T-helper 17 cell (primary cell): ENCODE data around the gene C9orf152. TPM values are rescaled to one million over a fixed set of nuclear protein-coding genes. Genes with fewer than 3 reads are reported as not detected.

Experiments
- ATAC-seq: fragments of 150-1000 bp; cut with Tn5 transposase; 2 replicates; pipeline ENCODE4 v1.10.0; 2021; ENCODE audit warnings: mild to moderate bottlenecking, moderate library complexity
- DNase-seq, 3 donors: peaks; one replicate each; pipeline versions ENCODE4 v3.0.0 to v3.0.0-alpha.2; 2020 to 2021
- H3K9me3 ChIP-seq: one replicate; pipeline ENCODE4 v1.7.0; 2013; ENCODE audit warnings: low read length, mild to moderate bottlenecking; ENCODE audit not compliant: control insufficient read depth, poor library complexity, severe bottlenecking
- H3K27ac Mint-ChIP-seq: one replicate; pipeline ENCODE4 v1.8.0; 2022; ENCODE audit warnings: mild to moderate bottlenecking, moderate library complexity, mixed read lengths
- H3K27me3 Mint-ChIP-seq: one replicate; pipeline ENCODE4 v1.8.0; 2022; ENCODE audit warnings: mixed read lengths
- H3K36me3 Mint-ChIP-seq: one replicate; pipeline ENCODE4 v1.8.0; 2022; ENCODE audit warnings: low read depth, mixed read lengths
- H3K4me1 Mint-ChIP-seq: one replicate; pipeline ENCODE4 v1.8.0; 2022; ENCODE audit warnings: mild to moderate bottlenecking, mixed read lengths
- H3K4me3 Mint-ChIP-seq: one replicate; pipeline ENCODE4 v1.8.0; 2022; ENCODE audit warnings: mild to moderate bottlenecking, moderate library complexity, mixed read lengths
- total RNA-seq, 4 donors: library from RNA in 2 of 4; stranded (reverse) in 2 of 4; gene quantifications; one replicate each; pipeline ENCODE4 v1.2.3 and lab custom pipeline; 2022 to 2026

Gene C9orf152
- total RNA-seq, 2 donors from 2014 or later, result not detected

DNA sequence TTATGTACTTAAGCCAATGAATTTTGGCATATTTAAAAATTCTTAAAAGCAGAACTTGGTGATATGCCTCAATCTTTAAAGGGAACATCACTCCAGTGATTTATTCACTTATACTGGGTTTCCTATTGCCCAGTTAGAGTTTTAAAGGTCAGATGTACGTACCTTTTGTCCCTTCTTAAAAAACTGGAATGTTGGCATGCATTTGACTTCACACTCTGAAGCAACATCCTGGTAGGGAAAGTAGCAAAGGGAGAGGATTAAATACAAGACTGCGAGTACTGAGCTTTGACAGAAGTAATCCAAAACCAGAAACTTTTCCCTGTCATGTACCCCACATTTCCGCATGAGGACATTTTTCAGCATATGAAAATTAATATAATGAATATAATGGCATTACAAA, 36.7 kb upstream of the C9orf152 start:
- Mint-ChIP-seq H3K27me3 (no peaks in the 10 kb centered on the region), H3K36me3 (no peaks in the 10 kb centered on the region)

DNA sequence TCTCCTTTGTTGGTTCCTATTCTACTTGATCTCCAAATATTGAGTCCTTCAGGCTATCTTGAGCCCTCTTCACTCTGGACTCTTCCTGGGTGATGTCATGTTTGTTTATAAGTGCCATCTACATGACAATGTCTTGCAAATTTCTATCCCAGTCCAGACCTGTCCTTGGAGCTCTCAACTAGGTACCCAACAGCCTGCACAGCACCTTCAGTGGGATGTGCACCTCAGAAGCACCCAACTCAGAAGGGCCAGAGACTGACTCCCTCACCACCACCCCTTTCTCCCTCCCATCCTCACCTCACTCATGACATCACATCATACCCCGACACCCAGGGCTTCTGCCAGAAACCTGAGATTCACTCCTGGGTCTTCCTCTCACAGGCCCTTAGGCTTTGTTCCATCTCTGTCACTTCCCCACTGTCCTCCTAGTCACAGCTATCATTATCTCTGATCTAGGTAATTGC, 33.9 kb upstream of the C9orf152 start:
- ATAC-seq (peak; percentile 29), DNase-seq (no peak)
- H3K4me1 Mint-ChIP-seq, result no peaks in the 10 kb centered on the region

More for the DNA sequence above, 36.7 kb upstream of the C9orf152 start:
- no peak for ATAC-seq
- no peak overlapping the region for H3K27ac Mint-ChIP-seq
- peaks cover 2% of the 10 kb centered on the region for H3K4me1 Mint-ChIP-seq
- no peak overlapping the region for H3K4me3 Mint-ChIP-seq
- no peaks in the 10 kb centered on the region for H3K9me3 ChIP-seq
- no peak for DNase-seq

DNA sequence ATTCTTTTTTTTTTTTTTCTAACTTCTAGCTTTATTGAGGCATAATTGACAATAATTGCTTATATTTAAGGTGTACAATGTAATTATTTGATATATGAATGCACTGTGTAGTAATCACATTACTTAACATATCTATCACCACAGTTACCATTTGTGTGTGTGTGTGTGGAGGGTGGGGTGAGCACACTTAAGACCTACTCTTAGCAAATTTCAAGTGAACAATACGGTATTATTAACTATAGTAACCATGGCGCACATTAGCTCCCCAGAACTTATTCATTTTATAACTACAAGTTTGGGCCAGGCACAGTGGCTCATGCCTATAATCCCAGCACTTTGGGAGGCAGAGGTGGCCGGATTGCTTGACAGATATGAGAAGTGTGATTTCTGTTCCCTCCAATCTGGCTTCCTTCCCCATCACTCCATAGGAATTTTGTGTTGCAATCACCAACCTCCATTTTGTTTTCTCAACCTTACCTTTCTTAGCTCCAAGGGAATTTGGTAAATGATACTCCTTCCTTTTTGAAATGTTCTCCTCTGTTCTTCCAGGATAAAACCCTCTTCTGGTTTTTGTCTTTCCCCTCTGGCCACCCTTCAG, 33.4 kb upstream of the C9orf152 start:
- Mint-ChIP-seq H3K27me3 (no peaks in the 10 kb centered on the region), H3K36me3 (no peaks in the 10 kb centered on the region), H3K4me3 (no peak overlapping the region), H3K4me1 (no peaks in the 10 kb centered on the region), H3K27ac (no peak overlapping the region)
- ATAC-seq, result peak; percentile 21
- no peak for DNase-seq
- H3K9me3 ChIP-seq, result no peaks in the 10 kb centered on the region

More for the DNA sequence above, 33.9 kb upstream of the C9orf152 start:
- no peak overlapping the region for H3K27ac Mint-ChIP-seq
- no peaks in the 10 kb centered on the region for H3K9me3 ChIP-seq
- no peaks in the 10 kb centered on the region for H3K27me3 Mint-ChIP-seq
- H3K4me3 Mint-ChIP-seq, result no peak overlapping the region
- no peaks in the 10 kb centered on the region for H3K36me3 Mint-ChIP-seq

DNA sequence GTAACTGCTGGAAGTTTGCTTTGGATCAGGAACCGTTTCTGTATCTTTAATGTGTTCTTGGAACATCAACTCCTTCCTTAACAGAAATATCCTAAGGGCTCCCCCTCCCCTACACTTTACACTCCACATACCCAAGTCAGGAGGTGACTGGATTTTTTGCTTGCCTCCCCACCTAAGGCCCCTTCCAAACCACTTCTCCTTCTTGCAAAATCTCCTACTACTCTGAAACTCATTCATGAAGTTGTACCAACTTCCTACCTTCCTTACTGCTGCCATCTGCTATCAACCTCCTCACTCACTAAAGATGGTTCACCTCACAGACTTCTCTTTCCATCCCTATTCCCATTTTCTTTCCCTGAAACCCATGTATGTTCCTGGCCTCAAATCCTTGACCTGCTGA, 32.2 kb upstream of the C9orf152 start:
- Mint-ChIP-seq H3K27me3 (no peaks in the 10 kb centered on the region), H3K4me1 (no peaks in the 10 kb centered on the region), H3K4me3 (no peak overlapping the region), H3K27ac (no peak overlapping the region), H3K36me3 (no peaks in the 10 kb centered on the region)
- DNase-seq, result no peak
- peak; percentile 13 for ATAC-seq
- no peaks in the 10 kb centered on the region for H3K9me3 ChIP-seq

DNA sequence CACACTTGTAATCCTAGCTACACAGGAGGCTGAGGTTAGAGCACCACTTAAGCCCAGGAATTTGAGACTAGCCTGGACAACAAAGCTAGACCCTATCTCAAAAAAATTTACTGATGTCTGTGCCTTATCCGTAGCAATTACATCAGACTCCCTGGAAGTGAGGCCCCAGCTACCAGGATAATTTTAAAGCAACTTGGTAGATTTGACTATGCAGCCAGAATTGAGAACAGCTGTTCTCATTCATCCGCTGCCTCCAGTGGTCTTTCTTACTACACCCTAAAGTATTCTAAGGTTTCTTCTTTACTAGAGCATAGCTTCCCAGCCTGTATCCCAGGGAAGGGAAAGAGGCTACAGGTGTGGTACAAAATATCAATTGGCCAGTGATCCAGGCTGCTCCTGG, 20.4 kb upstream of the C9orf152 start:
- DNase-seq (no peak), ATAC-seq (no peak)
- no peaks in the 10 kb centered on the region for H3K9me3 ChIP-seq
- Mint-ChIP-seq H3K4me1 (no peaks in the 10 kb centered on the region), H3K27me3 (no peaks in the 10 kb centered on the region), H3K36me3 (no peaks in the 10 kb centered on the region), H3K27ac (no peak overlapping the region), H3K4me3 (no peak overlapping the region)

DNA sequence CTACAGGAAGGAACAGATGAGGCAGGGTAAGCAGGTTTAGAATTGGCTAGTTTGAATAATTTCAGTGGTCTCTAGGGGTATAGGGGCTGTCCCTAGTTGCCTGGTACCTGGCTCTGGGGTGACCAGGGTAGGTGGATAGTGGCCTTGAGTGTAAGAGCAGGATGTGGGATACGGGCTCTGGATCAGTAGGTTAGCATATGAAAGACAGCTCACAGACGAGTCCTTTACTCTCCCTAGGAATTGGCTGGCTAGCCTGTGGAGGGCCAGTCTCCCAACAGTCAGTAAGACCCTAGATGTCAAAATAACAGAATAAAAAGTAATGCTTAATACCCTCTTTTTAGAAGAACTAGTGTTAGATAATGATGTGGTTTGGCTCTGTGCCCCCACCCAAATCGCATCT, 16.6 kb upstream of the C9orf152 start:
- Mint-ChIP-seq H3K27me3 (peaks cover 13% of the 10 kb centered on the region), H3K36me3 (no peaks in the 10 kb centered on the region), H3K4me3 (no peak overlapping the region), H3K27ac (no peak overlapping the region), H3K4me1 (no peaks in the 10 kb centered on the region)
- DNase-seq (no peak), ATAC-seq (no peak)
- no peaks in the 10 kb centered on the region for H3K9me3 ChIP-seq

DNA sequence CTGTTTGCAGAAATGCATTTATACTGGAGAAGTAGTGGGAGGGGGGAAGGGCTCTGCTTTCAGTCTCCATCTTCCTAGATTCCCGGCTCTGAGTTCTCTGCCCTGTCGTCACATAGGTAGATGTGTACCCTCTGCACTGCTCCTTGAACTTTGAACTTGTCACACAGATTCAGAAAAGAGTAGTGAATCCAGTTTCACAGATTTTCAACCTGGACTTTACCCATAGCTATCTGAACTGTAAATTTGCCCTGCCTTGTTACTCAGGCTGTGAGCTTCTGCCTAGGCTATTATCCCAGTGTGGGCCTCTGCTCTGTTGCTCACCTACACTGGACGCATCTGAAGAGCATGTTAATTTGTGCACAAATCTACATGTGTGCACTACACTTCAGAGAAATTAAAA, 12.8 kb upstream of the C9orf152 start:
- H3K9me3 ChIP-seq, result no peaks in the 10 kb centered on the region
- Mint-ChIP-seq H3K27ac (no peak overlapping the region), H3K27me3 (peaks cover 13% of the 10 kb centered on the region), H3K4me1 (peaks cover 2% of the 10 kb centered on the region), H3K4me3 (no peak overlapping the region), H3K36me3 (no peaks in the 10 kb centered on the region)
- DNase-seq (no peak), ATAC-seq (no peak)

DNA sequence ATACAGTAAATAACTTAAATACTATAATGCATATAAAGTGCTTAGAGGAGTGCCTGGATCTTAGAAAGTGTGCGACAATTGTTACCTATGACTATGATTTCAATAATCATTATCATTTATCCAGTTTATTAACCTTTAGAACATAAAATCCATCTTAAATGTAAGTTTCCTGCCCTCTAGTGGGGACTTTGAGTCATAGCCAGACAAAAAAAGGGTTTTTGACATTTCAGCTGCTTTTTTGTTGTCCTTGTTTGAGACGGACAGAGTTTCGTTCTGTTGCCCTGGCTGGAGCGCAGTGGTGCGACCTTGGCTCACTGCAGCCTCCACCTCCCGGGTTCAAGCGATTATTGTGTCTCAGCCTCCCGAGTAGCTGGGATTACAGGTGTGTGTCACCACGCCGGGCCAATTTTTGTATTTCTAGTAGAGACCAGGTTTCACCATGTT, 9.7 kb upstream of the C9orf152 start:
- ATAC-seq (no peak), DNase-seq (no peak)
- H3K27ac Mint-ChIP-seq, result no peak overlapping the region
- no peaks in the 10 kb centered on the region for H3K9me3 ChIP-seq
- no peak overlapping the region for H3K4me3 Mint-ChIP-seq
- H3K4me1 Mint-ChIP-seq, result peaks cover 5% of the 10 kb centered on the region
- no peaks in the 10 kb centered on the region for H3K36me3 Mint-ChIP-seq
- H3K27me3 Mint-ChIP-seq, result peaks cover 13% of the 10 kb centered on the region

DNA sequence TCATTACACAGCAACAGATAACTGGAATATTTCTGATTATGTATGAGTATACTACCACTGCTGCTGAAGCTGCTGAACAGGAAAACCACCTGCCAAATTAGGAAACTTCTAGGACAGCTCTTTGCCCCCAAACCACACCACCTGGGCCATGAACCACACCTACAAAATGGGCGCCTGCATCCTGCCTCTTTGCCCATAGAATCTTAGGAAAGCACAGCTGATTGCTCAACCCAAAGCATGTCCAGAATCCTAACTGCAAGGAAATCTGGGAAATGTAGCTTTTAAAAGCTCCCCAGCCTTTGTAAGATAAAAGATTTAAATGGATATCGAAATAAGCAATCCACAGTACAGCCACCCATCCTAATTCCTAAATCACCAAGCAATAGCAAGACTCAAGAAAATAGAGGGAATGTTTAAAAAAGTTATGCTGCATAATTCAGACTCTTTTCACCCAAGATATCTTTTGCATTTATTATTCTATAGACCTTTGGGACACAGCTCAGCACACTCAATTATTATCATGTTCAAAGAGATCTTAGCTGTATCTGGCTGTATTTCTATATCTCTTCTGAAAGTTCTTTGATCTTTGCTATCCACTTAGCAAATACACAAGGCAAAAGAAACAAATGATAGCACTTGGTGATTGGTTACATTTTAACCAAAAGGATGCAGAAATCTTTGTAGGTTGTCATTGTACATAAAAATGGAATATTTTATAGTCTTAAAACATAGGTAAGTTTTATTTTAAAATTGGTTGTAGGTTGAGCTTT, 6.8 kb upstream of the C9orf152 start:
- H3K9me3 ChIP-seq, result no peaks in the 10 kb centered on the region
- Mint-ChIP-seq H3K27ac (no peak overlapping the region), H3K4me3 (no peak overlapping the region), H3K4me1 (peaks cover 5% of the 10 kb centered on the region), H3K27me3 (peaks cover 8% of the 10 kb centered on the region), H3K36me3 (no peaks in the 10 kb centered on the region)
- ATAC-seq (no peak), DNase-seq (no peak)

DNA sequence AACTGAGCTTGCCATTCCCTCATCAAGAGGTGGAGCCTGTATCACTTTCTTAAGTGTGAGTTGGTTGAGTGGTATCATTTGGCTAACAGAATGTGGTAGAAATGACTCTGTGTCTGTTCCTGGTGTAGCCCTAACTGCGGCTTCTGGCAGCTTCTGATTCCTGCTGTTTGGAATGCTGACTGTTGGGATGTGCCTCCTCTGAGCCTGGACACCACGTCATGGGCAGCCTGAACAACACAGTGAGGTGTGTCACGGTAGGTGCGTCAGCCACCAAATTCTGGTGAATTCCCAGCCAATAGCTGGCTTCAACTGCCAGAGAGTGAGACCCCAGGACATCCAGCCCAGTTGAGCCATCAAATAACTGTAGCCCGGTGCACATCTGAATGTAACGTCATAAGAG, 6.1 kb upstream of the C9orf152 start:
- no peaks in the 10 kb centered on the region for H3K36me3 Mint-ChIP-seq
- ATAC-seq, result no peak

DNA sequence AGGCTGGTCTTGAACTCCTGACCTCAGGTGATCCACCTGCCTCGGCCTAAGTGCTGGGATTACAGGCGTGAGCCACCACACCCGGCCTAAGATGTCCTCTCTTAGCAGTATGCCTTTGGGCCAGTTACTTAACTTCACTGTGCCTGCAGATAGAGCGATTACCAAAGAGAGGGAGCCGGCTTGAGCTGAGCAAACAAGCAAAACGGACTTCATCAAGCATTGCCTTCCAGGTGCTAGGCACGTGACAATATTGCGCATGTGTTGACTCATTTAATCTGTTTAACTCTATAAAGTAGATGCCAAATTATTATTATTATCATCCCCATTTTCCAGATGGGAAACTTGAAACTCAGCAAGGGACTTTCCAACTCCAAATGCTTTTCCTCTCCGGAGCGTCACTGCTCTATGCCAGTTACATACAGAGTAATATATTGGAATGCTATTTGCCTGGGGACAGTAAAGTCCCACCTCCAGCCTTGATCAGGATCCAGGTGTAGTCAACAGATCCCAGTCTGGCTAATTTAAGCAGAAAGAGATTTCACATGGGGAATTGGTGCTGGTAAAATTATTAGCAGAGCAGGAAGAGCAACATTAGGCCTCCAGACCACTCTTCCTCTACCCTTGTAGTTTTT, 5.6 kb upstream of the C9orf152 start:
- Mint-ChIP-seq H3K36me3 (no peaks in the 10 kb centered on the region), H3K4me3 (no peak overlapping the region), H3K27ac (no peak overlapping the region), H3K4me1 (peaks cover 5% of the 10 kb centered on the region), H3K27me3 (peaks cover 13% of the 10 kb centered on the region)
- ATAC-seq (no peak), DNase-seq (no peak)
- no peaks in the 10 kb centered on the region for H3K9me3 ChIP-seq

More for the DNA sequence above, 6.1 kb upstream of the C9orf152 start:
- H3K9me3 ChIP-seq, result no peaks in the 10 kb centered on the region
- H3K4me1 Mint-ChIP-seq, result peaks cover 5% of the 10 kb centered on the region
- H3K27ac Mint-ChIP-seq, result no peak overlapping the region
- peaks cover 11% of the 10 kb centered on the region for H3K27me3 Mint-ChIP-seq
- DNase-seq, result no peak
- no peak overlapping the region for H3K4me3 Mint-ChIP-seq

DNA sequence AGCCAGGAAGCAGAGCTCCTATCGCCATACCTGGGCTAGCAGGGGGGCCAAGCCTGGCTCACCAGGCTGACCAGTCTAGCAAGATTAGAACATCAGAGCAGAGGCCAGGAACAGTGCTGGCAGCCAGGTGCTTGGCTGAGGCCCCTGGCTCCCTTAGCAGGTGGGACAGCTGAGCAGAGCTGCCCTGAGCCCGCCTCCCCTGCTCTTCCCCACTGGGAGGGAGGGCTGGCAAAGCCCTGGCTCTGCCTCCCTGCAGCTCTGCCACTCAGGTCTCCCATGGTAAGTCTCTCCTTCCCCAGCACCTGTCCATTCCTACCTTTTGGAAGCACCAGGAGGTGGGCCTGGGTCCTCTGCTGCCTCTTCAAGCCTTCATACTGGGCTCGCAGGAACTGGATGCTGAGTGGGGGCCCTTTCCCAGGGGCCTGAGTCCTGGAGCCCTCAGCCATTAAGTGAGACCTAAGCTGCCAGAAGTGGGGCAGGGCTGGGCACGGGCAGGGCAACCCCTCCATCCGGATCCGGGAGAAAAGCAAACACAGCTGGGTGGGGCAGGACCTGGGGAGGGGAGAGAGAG, 803 bp downstream of the C9orf152 start:
- H3K27ac Mint-ChIP-seq, result no peak overlapping the region
- ATAC-seq, result no peak
- peaks cover 2% of the 10 kb centered on the region for H3K36me3 Mint-ChIP-seq
- H3K27me3 Mint-ChIP-seq, result peaks cover 54% of the 10 kb centered on the region
- no peaks in the 10 kb centered on the region for H3K9me3 ChIP-seq
- no peak overlapping the region for H3K4me3 Mint-ChIP-seq
- DNase-seq, result no peak
- H3K4me1 Mint-ChIP-seq, result no peaks in the 10 kb centered on the region

DNA sequence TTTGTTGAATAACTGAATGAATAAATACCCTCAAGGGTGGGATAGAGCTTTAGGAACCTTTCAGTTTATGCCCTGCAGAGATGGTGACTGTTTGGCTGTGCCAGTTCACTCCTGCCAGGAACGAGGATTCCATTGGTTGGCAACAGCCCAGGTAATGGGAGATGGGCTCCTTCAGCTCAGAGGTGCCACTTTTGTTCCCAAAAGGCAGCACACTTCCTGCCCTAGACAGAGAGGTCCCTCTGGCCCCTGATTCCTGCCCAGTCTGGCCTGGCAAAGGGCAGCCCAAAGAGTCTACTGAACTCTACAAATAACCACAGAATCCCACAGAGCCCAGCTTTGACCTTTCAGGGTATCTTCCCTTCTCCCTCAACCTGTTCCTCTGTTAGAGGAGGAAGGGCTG, 1.6 kb downstream of the C9orf152 start:
- Mint-ChIP-seq H3K27me3 (peaks cover 59% of the 10 kb centered on the region), H3K4me1 (no peaks in the 10 kb centered on the region), H3K27ac (no peak overlapping the region), H3K4me3 (no peak overlapping the region), H3K36me3 (peaks cover 2% of the 10 kb centered on the region)
- no peak for DNase-seq
- no peak for ATAC-seq
- no peaks in the 10 kb centered on the region for H3K9me3 ChIP-seq
